HepG2 (cell line): Measurements from ENCODE around the gene OLFM2.

Source experiments
- AGO2 ChIP-seq: fragments of 200-400 bp; formaldehyde crosslinking; optimal IDR thresholded peaks from 2 replicates; pipeline ENCODE3; 2017; ENCODE audit warnings: mild to moderate bottlenecking, low read depth, low read length, moderate library complexity
- E2F1 ChIP-seq: sonication (generic); formaldehyde crosslinking; IDR thresholded peaks from 2 replicates; pipeline ENCODE4 v1.5.0; 2020; ENCODE audit warnings: missing genetic modification reagents
- ELF1 ChIP-seq: sonication (generic); formaldehyde crosslinking; IDR thresholded peaks from 2 replicates; pipeline ENCODE4 v1.4.0; 2020; ENCODE audit warnings: missing genetic modification reagents
- EZH2 ChIP-seq: conservative IDR thresholded peaks from 2 replicates; pipeline ENCODE4 v1.6.1; 2012; ENCODE audit warnings: mild to moderate bottlenecking, low read depth, low read length, moderate library complexity
- FOXP4 ChIP-seq: sonication (generic); formaldehyde crosslinking; IDR thresholded peaks from 2 replicates; pipeline ENCODE4 v1.4.0; 2020; ENCODE audit warnings: missing genetic modification reagents
- MAFK ChIP-seq, 2 experiments: IDR thresholded peaks in 1 of 2; conservative IDR thresholded peaks in 1 of 2; 2 replicates each; pipeline ENCODE4 v1.6.1; 2011; ENCODE audit warnings: improper control_type of control experiment in 2 of 2, low read length in 2 of 2
- POLR2A ChIP-seq, 2 experiments: IDR thresholded peaks; 2 replicates each; pipeline ENCODE4 v1.6.1; 2011; ENCODE audit warnings: low read depth in 2 of 2, low read length in 2 of 2, mild to moderate bottlenecking in 1 of 2, moderate library complexity in 1 of 2; ENCODE audit not compliant: insufficient read depth in 1 of 2
- ZBTB42 ChIP-seq: sonication (generic); formaldehyde crosslinking; IDR thresholded peaks from 2 replicates; pipeline ENCODE4 v1.5.0; 2020; ENCODE audit warnings: mild to moderate bottlenecking, missing genetic modification reagents
- ZNF12 ChIP-seq: sonication (generic); formaldehyde crosslinking; IDR thresholded peaks from 2 replicates; pipeline ENCODE4 v1.5.0; 2020; ENCODE audit warnings: missing genetic modification reagents
- ZNF121 ChIP-seq: sonication (generic); formaldehyde crosslinking; IDR thresholded peaks from 2 replicates; pipeline ENCODE4 v1.5.0; 2020; ENCODE audit warnings: mild to moderate bottlenecking, missing genetic modification reagents
- ZNF570 ChIP-seq: sonication (generic); formaldehyde crosslinking; IDR thresholded peaks from 2 replicates; pipeline ENCODE4 v1.4.0; 2020; ENCODE audit warnings: mild to moderate bottlenecking, missing genetic modification reagents, borderline replicate concordance
- ZNF740 ChIP-seq: sonication (generic); formaldehyde crosslinking; IDR thresholded peaks from 2 replicates; pipeline ENCODE4 v1.4.0; 2020; ENCODE audit warnings: missing genetic modification reagents
- TF ChIP-seq, protein P1 (sequence below): sonication (generic); formaldehyde crosslinking; IDR thresholded peaks from 2 replicates; pipeline ENCODE4 v1.5.0; 2020; ENCODE audit warnings: mild to moderate bottlenecking, missing genetic modification reagents, moderate library complexity

DNA sequence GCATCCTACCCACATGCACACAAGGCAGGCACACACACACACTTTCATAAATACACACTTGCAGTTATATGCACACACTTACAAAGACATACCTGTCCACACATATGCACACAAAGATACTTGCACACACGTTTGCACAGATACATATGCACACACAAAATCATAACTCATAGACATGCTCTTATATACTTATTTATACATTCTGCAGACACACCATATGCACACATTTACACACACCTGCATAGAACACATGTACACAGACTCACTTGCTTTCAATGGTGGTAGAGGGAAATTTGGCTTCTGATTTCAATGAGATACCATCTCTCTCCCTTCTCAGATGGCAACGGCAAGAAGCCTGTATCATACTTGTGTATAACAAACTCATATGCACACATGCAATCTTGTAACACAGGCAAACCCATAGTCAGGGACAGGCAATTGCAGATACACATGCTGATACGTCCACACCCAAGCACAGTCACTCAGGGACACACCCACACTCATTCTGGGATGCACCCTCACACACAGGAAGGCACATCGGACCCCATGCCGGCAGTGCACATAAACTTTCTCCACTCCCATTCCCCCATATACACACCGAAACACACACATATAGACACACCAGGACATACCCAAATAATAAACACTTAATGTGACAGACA, 24.7 kb downstream of the OLFM2 start:
- TF ChIP-seq ELF1 (CRISPR knock-in tag) (no peak), AGO2 (no peak), ZNF121 (CRISPR knock-in tag) (no peak), ZNF12 (no peak), FOXP4 (CRISPR knock-in tag) (no peak), ZNF740 (no peak), ZBTB42 (CRISPR knock-in tag) (no peak), MAFK (conservative IDR thresholded peaks at IDR 0.05 in 1 of 2, IDR thresholded peaks at IDR 0.05 in 1 of 2; ENCODE audit: low read length in 2 of 2) (no peak), EZH2 (no peak), POLR2A (IDR thresholded peaks at IDR 0.05; ENCODE audit: insufficient read depth in 1 of 2, low read depth in 2 of 2, low read length in 2 of 2) (no peak), ZNF570 (CRISPR knock-in tag) (no peak), E2F1 (CRISPR knock-in tag) (no peak)
- TF ChIP-seq, protein P1, sequence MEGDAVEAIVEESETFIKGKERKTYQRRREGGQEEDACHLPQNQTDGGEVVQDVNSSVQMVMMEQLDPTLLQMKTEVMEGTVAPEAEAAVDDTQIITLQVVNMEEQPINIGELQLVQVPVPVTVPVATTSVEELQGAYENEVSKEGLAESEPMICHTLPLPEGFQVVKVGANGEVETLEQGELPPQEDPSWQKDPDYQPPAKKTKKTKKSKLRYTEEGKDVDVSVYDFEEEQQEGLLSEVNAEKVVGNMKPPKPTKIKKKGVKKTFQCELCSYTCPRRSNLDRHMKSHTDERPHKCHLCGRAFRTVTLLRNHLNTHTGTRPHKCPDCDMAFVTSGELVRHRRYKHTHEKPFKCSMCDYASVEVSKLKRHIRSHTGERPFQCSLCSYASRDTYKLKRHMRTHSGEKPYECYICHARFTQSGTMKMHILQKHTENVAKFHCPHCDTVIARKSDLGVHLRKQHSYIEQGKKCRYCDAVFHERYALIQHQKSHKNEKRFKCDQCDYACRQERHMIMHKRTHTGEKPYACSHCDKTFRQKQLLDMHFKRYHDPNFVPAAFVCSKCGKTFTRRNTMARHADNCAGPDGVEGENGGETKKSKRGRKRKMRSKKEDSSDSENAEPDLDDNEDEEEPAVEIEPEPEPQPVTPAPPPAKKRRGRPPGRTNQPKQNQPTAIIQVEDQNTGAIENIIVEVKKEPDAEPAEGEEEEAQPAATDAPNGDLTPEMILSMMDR (CRISPR knock-in tag) = no peak
